AG09319 (cell line): Measurements from ENCODE around the gene SPATA31E1.

ENCODE experiments used
- DNase-seq: peaks from one replicate; pipeline ENCODE4 v3.0.0-alpha.2; 2010; ENCODE audit warnings: low read depth; ENCODE audit errors: extremely low read depth
- TF ChIP-seq, protein P1 (sequence below): IDR thresholded peaks from 2 replicates; pipeline ENCODE4 v1.5.1; 2011; ENCODE audit warnings: low read depth, mild to moderate bottlenecking, inconsistent platforms, low read length, moderate library complexity

SPATA31E1 gene

DNA sequence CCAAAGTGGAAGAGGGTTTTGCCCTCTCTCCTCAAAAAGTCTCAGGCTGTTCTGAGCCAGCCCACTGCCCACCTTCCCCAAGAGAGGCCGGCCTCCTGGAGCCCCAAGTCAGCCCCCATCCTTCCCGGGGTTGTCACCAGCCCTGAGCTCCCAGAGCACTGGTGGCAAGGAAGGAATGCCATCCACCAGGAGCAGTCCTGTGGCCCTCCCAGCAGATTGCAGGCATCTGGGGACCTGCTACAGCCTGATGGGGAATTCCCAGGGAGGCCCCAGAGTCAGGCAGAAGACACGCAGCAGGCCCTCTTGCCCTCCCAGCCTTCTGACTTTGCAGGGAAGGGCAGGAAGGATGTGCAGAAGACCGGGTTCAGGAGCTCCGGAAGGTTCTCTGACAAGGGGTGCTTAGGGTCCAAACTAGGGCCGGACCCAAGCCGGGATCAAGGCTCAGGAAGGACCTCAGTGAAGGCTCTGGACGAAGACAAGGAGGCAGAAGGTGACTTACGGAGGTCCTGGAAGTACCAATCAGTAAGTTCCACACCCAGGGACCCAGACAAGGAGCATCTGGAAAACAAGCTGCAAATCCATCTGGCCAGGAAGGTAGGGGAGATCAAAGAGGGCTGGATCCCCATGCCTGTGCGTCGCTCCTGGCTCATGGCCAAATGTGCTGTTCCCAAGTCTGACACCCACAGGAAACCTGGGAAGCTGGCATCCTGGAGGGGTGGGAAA, 3.7 kb downstream of the SPATA31E1 start:
- no peak for DNase-seq
- TF ChIP-seq, protein P1, sequence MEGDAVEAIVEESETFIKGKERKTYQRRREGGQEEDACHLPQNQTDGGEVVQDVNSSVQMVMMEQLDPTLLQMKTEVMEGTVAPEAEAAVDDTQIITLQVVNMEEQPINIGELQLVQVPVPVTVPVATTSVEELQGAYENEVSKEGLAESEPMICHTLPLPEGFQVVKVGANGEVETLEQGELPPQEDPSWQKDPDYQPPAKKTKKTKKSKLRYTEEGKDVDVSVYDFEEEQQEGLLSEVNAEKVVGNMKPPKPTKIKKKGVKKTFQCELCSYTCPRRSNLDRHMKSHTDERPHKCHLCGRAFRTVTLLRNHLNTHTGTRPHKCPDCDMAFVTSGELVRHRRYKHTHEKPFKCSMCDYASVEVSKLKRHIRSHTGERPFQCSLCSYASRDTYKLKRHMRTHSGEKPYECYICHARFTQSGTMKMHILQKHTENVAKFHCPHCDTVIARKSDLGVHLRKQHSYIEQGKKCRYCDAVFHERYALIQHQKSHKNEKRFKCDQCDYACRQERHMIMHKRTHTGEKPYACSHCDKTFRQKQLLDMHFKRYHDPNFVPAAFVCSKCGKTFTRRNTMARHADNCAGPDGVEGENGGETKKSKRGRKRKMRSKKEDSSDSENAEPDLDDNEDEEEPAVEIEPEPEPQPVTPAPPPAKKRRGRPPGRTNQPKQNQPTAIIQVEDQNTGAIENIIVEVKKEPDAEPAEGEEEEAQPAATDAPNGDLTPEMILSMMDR: no peak

DNA sequence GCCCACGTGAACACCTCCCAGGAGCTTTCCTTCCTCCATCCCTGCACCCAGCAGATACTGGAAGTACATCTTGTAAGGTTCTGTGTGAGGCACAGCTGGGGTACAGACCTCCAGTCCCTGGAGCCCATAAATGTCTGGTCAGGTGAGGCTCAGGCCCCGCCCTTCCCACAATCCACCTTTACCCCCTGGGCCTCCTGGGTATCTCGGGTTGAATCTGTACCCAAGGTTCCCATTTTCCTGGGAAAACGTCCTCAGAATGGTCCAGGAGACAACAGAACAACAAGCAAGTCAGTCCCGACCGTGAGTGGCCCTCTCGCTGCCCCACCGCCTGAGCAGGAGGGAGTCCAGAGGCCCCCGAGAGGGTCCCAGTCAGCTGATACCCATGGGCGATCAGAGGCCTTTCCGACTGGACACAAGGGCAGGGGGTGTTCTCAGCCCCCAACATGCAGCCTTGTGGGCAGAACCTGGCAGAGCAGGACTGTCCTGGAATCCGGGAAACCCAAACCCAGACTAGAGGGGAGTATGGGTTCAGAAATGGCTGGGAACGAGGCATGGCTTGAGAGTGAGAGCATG, 4.3 kb downstream of the SPATA31E1 start:
- TF ChIP-seq, protein P1: no peak
- DNase-seq: no peak

DNA sequence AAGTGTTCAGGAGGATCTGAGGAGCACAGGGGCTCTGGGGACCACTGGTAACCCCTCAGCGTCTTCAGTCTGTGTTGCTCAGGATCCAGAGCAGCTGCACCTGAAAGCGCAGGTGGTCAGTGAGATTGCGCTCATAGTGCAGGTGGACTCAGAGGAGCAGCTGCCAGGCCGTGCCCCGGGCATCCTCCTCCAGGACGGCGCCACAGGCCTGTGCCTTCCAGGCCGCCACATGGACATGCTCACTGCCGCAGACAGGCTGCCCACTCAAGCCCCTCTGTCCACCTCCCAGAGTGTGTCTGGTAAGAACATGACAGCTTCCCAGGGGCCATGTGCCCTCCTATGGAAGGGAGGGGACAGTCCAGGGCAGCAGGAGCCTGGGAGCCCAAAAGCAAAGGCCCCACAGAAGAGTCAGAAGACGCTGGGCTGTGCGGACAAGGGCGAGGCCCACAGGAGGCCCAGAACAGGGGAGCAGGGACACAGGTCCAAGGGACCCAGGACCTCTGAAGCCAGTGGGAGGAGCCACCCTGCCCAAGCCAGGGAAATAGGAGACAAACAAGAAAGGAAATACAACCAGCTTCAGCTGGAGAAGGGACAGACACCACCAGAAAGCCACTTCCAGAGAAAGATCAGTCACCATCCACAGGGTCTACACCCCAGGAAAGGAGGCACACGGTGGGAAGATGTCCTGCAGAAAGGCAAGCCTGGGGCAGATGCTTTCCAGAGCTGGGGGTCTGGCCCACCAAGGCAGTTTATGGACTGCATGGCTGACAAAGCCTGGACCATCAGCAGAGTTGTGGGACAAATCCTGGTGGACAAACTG, 5.2 kb downstream of the SPATA31E1 start:
- TF ChIP-seq, protein P1: no peak
- no peak for DNase-seq

DNA sequence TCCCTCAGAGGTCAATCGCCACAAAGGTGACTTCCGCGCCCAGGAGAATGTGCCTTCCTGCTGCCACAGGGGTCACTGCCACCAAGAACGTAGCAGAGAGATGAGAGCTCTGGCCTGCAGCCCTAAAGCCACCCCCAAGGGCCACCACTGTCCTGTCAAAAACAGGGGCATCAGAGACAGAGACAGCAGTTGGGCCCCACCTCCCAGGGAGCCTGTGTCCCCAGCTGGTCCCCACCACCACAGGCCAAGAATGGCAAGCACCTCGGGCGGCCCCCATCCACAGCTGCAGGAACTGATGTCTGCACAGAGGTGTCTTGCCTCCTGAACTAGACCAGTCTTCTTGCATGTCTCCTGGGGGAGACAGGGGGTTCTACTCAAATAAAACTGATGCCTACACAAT, 5.8 kb downstream of the SPATA31E1 start:
- TF ChIP-seq, protein P1: no peak

DNA sequence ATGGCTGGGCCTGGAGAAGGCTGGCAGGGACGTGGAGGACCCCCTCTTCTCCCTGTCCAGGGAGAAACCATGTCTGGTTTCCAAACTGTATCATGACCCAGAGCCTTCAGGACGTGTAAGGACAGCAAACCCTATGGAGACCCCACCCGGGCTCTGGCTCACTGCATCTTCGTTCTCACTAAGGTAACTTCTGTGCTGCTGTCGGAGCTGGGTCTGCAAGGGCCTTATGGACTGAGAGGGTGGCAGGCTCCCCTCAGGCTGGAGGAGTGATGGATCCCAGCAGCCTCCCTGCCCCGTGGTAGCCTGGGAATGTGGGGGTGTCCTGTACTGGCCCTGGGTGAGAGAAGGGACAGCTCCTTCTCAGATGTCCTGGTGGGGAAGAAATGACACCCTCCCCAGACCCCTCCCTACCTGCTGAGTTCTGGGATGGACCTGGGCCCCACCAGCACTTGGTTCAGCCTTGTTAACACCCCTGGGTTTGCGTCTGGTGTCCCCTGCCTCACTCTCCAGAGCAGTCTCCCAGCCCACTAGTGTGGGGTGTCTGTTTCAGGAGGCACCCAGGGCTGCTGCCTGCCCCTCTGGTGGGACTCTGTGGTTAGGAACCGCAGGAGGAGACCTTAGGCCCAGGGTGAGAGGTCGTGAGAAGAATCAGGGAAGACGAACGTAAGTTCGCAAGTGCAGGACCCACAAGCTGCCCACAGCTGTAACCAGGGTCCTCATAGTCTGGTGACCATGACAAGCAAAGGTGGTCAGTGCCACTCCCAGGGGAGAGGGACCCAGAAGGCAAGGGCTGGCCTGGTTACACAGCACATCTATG, 6.6 kb downstream of the SPATA31E1 start:
- TF ChIP-seq, protein P1: no peak
- DNase-seq: no peak

More for the DNA sequence above, 5.8 kb downstream of the SPATA31E1 start:
- DNase-seq: no peak

DNA sequence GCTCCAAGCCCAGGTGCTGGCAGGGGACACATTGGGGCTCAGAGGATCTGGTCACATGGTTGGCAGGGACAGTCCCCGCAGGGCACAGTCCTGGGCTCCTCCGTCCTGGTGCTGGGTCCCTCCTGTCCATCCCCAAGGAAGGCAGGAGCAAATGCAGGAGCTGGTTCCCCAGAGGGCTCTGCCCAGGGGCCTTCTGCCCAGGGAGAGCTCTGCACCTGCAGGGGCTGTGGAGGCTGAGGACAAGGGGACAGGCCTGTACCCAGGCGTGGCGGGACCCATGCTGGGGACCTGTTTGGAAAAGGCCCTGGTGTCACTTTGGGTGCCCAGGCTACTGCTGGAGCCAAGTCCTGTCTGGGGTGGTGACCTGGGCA, 7.2 kb downstream of the SPATA31E1 start:
- TF ChIP-seq, protein P1: no peak
- DNase-seq: no peak
